ENCODE results near the gene CADM4.
A peak's percentile ranks its signal among the peaks of the same experiment; 100 is the strongest.
"Not testable (repeated sequence)": the region's sequence is repeated elsewhere in the genome, so short reads cannot be mapped to it uniquely, and the experiment has no call there.

Gene CADM4

DNA sequence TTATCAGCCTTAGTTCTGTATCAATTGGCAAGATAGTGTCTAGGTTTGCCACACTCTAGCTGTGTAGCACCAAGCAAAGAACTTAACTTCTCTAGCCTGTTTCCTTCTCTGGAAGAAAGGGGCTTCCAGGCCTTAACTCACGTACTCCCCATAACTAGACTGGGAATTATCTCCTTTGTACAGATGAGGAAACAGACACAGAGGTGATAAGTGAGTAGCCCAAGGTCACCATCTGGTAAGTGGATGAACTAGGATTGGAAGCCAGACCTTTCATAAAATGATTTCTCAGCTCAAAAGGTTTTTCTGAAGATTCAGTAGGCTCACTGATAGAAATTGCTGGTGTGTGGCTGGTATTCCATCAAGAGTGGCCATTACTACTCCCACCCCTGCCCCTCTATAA is 23.3 kb downstream of the CADM4 start:
- in situ Hi-C loops (cut with MboI; ENCODE audit: low pct_unique_long_range_greater_than_20kb, low sequenced_read_pairs), result no loop called here

GRCh38 chr19:43612374-43612773 is 27.3 kb downstream of the CADM4 start:
- DNase-seq, result no peak
- in situ Hi-C loops (cut with MboI; ENCODE audit: low pct_unique_long_range_greater_than_20kb, low sequenced_read_pairs), result no loop called here

More for the DNA sequence above, 23.3 kb downstream of the CADM4 start:
- no peak for DNase-seq

DNA sequence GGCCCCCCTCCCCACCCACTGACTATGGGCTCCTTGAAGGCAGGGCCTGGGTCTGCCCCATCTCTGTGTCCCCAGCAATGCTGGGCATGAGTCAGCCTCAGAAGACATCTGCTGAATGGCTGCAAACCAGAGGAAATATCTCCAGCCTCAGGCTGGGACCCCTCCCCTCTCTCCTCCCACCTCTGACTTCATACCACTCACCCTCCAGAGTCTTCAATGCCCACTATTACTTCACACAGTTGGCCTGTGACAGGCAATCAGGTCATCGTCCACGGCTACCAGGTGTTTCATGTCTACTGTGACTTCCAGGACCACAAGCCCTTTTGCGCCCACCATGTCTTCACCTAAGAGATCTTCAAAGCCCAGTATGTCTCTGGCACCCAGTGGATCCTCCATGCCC is 27.9 kb downstream of the CADM4 start, which contains the start of gene SRRM5:
Gene SRRM5, plus strand, starts transcription at position 301 of the 400 bp plus-strand sequence. Its CDS starts 34 bp downstream, at position 335.
- in situ Hi-C loops (cut with MboI; ENCODE audit: low pct_unique_long_range_greater_than_20kb, low sequenced_read_pairs), result no loop called here
- no peak for DNase-seq

GRCh38 chr19:43610493-43610892 is 29.2 kb downstream of the CADM4 start:
- in situ Hi-C loops (cut with MboI; ENCODE audit: low pct_unique_long_range_greater_than_20kb, low sequenced_read_pairs), result no loop called here
- no peak for DNase-seq

GRCh38 chr19:43609872-43610271 is 29.8 kb downstream of the CADM4 start:
- in situ Hi-C loops (cut with MboI; ENCODE audit: low pct_unique_long_range_greater_than_20kb, low sequenced_read_pairs), result no loop called here
- DNase-seq, result no peak

DNA sequence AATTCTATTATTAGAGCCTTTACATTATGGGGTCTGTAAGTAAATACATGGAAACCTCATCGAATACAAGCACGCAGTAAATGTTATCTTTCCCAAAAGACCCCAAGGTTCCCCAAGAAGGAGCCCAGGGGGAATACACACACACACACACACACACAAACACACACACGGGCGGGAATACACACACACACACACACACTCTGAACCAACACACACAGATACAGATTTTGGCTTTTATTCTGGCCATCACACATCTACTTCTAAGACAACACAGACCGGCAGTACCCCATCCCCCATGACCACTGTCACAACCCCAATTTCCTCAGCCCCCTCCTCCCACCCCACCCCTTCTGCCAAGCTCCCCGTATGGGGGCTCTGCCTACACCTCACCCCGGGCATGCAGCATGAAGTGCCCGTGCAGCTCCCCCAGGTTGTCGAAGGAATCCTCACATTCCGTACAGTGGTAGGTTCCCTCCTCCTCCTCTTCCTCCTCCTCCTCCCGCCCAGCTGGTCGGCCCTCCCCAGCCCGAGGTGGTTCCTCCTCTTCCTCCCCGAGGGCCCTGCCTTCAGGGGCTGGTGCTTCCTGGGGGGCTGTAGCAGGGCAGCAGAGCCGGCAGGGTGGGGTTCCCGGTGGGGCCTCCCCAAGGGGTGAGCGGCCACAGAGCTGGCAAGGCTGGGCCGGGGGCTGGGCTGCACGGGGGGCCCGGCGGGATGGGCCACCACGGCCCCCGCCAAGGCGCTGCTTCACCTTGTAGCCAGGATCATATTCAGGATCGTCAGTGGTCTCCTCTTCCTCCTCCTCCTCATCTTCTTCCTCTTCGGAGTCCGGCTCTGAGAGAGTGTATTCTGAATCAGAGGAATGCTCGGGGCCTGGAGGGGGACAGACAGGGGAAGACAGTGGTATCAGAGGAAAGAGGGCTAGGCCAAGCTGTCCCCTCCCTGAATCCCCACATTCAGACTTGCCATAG is 32.1 kb downstream of the CADM4 start:
- no peak for DNase-seq
- in situ Hi-C loops (cut with MboI; ENCODE audit: low pct_unique_long_range_greater_than_20kb, low sequenced_read_pairs), result no loop called here

DNA sequence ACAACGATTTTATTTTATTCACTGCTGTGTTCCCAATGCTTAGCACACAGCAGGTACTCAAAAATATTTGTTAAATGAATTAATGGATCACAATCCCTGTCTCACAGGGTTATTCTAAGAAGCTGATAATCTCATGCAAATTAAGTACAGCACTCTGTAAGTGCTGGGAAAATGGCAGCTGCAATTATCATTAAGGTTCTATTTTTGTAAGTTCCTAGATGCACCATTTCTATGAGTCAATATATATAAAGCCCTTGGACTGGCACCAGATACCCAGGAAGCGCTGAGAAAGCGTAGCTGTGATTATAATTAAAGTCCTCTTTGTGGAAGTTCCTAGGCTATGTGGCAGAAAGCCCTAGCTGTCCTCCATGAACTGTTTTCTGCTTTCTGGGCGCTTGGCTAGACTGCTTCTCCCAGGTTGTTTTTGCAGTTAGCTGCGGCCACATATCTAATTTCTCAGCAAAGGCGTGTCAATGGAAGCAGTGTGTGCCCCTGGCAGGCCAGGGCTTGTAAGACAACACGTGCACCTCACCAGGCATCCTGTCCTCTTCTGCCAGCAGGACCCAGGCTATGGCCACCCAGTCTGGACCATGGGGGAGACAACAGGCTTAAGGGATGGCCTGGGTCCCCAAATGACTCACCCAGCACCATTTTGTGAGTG is 33.0 kb downstream of the CADM4 start:
- in situ Hi-C loops (cut with MboI; ENCODE audit: low pct_unique_long_range_greater_than_20kb, low sequenced_read_pairs), result no loop called here

GRCh38 chr19:43605875-43606568 is 33.6 kb downstream of the CADM4 start:
- no peak for DNase-seq
- in situ Hi-C loops (cut with MboI; ENCODE audit: low pct_unique_long_range_greater_than_20kb, low sequenced_read_pairs), result no loop called here

More for the DNA sequence above, 33.0 kb downstream of the CADM4 start:
- no peak for DNase-seq

DNA sequence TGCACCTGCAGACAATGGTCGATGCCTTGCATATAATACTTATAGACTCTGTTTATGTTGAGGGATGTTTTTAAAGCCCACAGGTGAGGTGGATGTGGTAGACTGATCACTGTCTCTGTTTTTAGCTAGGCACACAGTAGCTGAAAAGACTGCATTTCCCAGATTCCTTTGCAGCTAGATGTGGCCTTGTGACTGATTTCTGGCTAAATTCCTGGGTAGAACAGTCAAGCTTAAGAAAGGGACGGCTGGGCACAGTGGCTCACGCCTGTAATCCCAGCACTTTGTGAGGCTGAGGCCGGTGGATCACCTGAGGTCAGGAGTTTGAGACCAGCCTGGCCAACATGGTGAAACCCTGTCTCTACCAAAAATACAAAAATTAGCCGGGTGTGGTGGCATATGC is 39.3 kb downstream of the CADM4 start:
- DNase-seq; in situ Hi-C loops (cut with MboI; ENCODE audit: low pct_unique_long_range_greater_than_20kb, low sequenced_read_pairs): not testable (repeated sequence)

- DNase-seq, result no peak
- in situ Hi-C loops (cut with MboI; ENCODE audit: low pct_unique_long_range_greater_than_20kb, low sequenced_read_pairs), result no loop called here
Measured at GRCh38 chr19:43599635-43600295, 39.9 kb downstream of the CADM4 start.

DNA sequence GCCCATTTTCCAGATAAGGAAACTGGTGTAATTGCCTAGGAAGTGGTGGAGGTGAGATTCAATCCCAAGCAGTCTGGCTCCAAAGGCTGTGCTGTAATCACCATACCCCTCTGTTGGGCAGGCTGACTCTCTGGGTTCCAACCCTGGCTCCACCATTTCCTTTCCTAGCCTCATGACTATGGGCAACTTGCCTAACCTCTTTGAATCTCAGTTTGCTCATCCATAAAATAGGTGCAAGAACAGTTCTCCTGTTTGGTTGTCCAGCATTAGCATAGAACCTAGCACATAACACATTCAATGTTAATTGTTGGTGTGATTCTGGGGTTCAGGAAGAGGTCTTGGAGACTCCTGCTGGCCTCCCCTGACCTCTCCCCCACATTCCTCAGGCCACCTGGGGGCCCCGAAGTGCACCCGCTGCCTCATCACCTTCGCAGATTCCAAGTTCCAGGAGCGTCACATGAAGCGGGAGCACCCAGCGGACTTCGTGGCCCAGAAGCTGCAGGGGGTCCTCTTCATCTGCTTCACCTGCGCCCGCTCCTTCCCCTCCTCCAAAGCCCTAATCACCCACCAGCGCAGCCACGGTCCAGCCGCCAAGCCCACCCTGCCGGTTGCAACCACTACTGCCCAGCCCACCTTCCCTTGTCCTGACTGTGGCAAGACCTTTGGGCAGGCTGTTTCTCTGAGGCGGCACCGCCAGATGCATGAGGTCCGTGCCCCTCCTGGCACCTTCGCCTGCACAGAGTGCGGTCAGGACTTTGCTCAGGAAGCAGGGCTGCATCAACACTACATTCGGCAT is 41.0 kb downstream of the CADM4 start:
- in situ Hi-C loops (cut with MboI; ENCODE audit: low pct_unique_long_range_greater_than_20kb, low sequenced_read_pairs), result no loop called here

GRCh38 chr19:43597876-43598275 is 41.8 kb downstream of the CADM4 start:
- peak; percentile 23 for DNase-seq
- in situ Hi-C loops (cut with MboI; ENCODE audit: low pct_unique_long_range_greater_than_20kb, low sequenced_read_pairs), result no loop called here

More for the DNA sequence above, 41.0 kb downstream of the CADM4 start:
- no peak for DNase-seq

GRCh38 chr19:43596842-43597461 is 42.7 kb downstream of the CADM4 start:
- no peak for DNase-seq
- in situ Hi-C loops (cut with MboI; ENCODE audit: low pct_unique_long_range_greater_than_20kb, low sequenced_read_pairs), result no loop called here

DNA sequence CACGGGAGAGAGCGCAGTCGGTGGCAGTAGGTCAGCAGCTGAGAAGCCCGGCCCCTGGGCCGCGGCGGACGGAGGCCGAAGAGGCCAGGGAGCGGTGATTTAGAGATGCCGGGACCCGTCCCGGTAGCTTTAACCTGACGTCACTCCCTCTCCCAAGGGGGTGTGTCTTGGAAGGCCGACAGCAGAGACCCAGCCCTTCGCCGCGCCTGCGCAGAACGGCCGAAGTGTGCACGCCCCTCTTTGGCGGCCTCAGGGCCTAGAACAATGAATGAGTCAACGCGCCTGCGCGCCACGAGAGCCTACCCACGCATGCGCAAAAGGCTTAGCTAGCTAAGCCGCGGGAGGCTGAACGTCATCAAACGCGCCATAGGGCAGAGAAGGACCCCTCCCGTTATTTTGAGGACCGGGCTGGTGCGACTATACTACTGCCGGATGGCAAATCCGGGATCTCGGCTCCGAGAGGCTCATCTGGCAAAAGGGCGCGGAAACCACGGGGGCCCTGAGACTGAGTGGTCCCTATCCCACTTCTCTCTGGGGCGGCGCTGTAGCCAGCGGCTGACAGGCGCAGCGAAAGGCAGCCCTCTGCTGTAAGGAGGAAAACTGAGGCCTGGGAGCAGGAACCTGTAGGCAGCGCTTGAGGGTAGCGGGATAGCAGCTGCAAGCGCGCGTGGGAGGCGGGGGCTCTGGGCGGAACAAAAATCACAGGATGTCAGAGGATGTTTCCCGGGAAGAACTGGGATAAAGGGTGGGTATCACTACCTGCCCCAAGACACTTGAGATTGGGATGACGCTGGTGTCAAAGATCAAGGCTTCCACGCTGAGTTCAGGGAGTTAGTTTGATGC is 43.4 kb downstream of the CADM4 start, which contains the start of the genes IRGQ and ZNF576:
Gene IRGQ, minus strand, starts transcription at position 136 of the 843 bp plus-strand sequence. CDS start 796 bp downstream, outside the sequence.
Gene ZNF576, plus strand, starts transcription at position 597 of the 843 bp plus-strand sequence. CDS start 514 bp downstream, outside the sequence.
- peak; percentile 99 for DNase-seq
- in situ Hi-C loops (cut with MboI; ENCODE audit: low pct_unique_long_range_greater_than_20kb, low sequenced_read_pairs), result no loop called here

GRCh38 chr19:43595605-43595998 is 44.0 kb downstream of the CADM4 start:
- DNase-seq, result no peak
- in situ Hi-C loops (cut with MboI; ENCODE audit: low pct_unique_long_range_greater_than_20kb, low sequenced_read_pairs), result no loop called here

DNA sequence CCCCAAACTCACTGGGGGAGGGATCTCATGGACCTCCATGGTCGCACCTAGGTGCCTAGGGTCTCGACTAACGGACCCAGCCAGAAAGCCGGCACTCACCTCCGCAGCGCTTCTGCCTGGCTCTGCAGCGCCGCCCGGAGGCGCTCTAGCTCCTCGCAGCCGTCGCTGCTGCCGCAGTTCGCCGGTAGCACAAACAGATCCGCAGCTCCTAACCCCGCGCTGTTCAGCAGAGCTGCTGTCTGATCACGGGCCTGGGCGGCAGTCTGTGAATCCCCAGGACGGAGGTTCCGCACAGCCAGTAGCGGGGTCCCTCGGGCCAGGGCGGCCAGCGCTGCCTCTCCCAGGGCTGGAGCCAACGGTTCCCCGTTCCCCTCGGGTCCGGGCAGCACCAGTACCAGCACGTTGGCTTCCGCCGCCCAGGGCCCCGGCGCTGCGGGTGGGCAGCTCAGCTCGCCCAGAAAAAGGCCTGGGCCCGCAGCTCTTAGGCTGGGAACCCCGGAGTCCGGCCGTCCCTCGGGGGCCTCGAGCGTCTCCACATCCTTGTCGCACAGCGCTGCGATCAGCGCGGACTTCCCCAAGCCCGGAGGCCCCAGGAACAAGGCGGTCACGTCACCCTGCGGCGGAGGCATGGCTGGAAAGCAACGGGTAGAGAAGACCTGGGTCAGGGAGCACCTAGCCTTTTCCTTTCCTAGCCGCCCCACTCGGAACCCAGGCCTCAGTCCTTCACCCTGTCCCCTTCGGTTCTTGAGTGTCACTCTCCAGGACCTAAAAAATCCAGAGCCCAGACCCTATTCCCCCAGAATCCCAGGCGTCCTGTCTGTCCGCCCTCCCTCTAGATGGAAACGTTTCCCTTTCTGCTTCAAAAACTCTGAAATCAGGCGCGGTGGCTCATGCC is 44.7 kb downstream of the CADM4 start:
- in situ Hi-C loops (cut with MboI; ENCODE audit: low pct_unique_long_range_greater_than_20kb, low sequenced_read_pairs), result no loop called here
- DNase-seq, result peak; percentile 83
